Upper lobe of left lung (tissue), 6 donors: ENCODE data around the gene CDADC1. TPM values are rescaled to one million over a fixed set of nuclear protein-coding genes. Genes with fewer than 3 reads are reported as not detected.

ENCODE experiments used
- ATAC-seq, 2 donors: fragments of 200-7000 bp; cut with Tn5 transposase; one replicate each; pipeline ENCODE4 v1.9.1; 2022; ENCODE audit warnings: mild to moderate bottlenecking in 2 of 2, moderate library complexity in 2 of 2; ENCODE audit not compliant: low FRiP score in 2 of 2
- DNase-seq, 2 donors: peaks; one replicate each; pipeline ENCODE4 v3.0.0-alpha.2; 2019 to 2020
- H3K27ac ChIP-seq, 4 donors: fragments of 200-600 bp; sonication (generic); one replicate each; pipeline ENCODE4 v1.5.1; 2016 to 2019
- H3K27me3 ChIP-seq, 4 donors: fragments of 200-600 bp; sonication (generic); one replicate each; pipeline ENCODE4 v1.5.1; 2017 to 2019
- H3K36me3 ChIP-seq, 4 donors: fragments of 200-600 bp; sonication (generic); one replicate each; pipeline ENCODE4 v1.5.1; 2016 to 2019
- H3K4me1 ChIP-seq, 4 donors: fragments of 200-600 bp; sonication (generic); one replicate each; pipeline ENCODE4 v1.5.1; 2018 to 2019
- H3K4me3 ChIP-seq, 4 donors: fragments of 200-600 bp; sonication (generic); one replicate each; pipeline ENCODE4 v1.5.1; 2017 to 2019; ENCODE audit warnings: mild to moderate bottlenecking in 2 of 4, moderate library complexity in 1 of 4
- H3K9me3 ChIP-seq, 4 donors: fragments of 200-600 bp; sonication (generic); one replicate each; pipeline ENCODE4 v1.5.1; 2018 to 2019
- CTCF ChIP-seq, 6 experiments: fragments of 450-650 bp in 4 of 6; fragments of 200-600 bp in 2 of 6; sonication (generic) in 2 of 6; IDR thresholded peaks; one replicate each; pipeline ENCODE4 v1.5.1; 2016 to 2019; ENCODE audit warnings: antibody characterized with exemption in 6 of 6
- EP300 ChIP-seq, 4 donors: sonication (generic); formaldehyde crosslinking; IDR thresholded peaks; one replicate each; pipeline ENCODE4 v1.5.1; 2017; ENCODE audit warnings: antibody characterized with exemption in 4 of 4, control low read depth in 2 of 4
- POLR2A ChIP-seq, 4 donors: fragments of 450-650 bp; IDR thresholded peaks; one replicate each; pipeline ENCODE4 v1.5.1; 2016 to 2017; ENCODE audit warnings: antibody characterized with exemption in 4 of 4, mild to moderate bottlenecking in 2 of 4
- POLR2AphosphoS5 ChIP-seq, 2 donors: sonication (generic); formaldehyde crosslinking; IDR thresholded peaks; one replicate each; pipeline ENCODE4 v1.5.1; 2017; ENCODE audit warnings: antibody characterized with exemption in 2 of 2
- WGBS, 2 donors: methylation state at CpG; one replicate each; pipeline ENCODE4 v1.1.5; 2017 to 2018; 5-methylcytosine and 5-hydroxymethylcytosine counted together
- total RNA-seq, 6 donors: library from RNA; depleted of rRNA in 4 of 6; stranded (reverse); fragments of >200 nt in 4 of 6; gene quantifications; one replicate each; pipeline versions ENCODE4 v1.1.0 to v1.2.1, GENCODE V29; 2016 to 2021
- donor health status: DM: no; HTN: no; CAD: no; lungs with moderate emphysema.
- donor health status: DM: no; HTN: yes; CAD: no; lungs with severe emphysema.

Gene CDADC1
- total RNA-seq, 6 donors from 2014 or later = 4.2 to 16.4 (median 10.6) TPM

- ATAC-seq (no peak), DNase-seq (no peak)
- no peak for TF ChIP-seq CTCF (IDR thresholded peaks at IDR 0.05)
- TF ChIP-seq POLR2AphosphoS5 (IDR thresholded peaks at IDR 0.05) = no peak
- no peak for TF ChIP-seq EP300 (IDR thresholded peaks at IDR 0.05)
- no peak for TF ChIP-seq POLR2A (IDR thresholded peaks at IDR 0.05)
- Histone ChIP-seq H3K36me3 (peaks cover 0 to 13% (median 0%) of the 10 kb centered on the region in 4 donors), H3K4me1 (no peaks in the 10 kb centered on the region), H3K9me3 (no peaks in the 10 kb centered on the region), H3K27ac (no peak overlapping the region), H3K4me3 (no peak overlapping the region), H3K27me3 (no peaks in the 10 kb centered on the region)
- WGBS, 2 donors = 82 to 83% methylated on average over 2 of the region's 2 CpGs
Measured at GRCh38 chr13:49342454-49342853, 94.7 kb downstream of the CDADC1 start.

Other genes with a start within 250 kb of the CDADC1 start
- under 1 TPM in 2 of 6 donors, not detected in 4; 0.30 to 0.49 TPM for gene MLNR, start 27.6 kb upstream of the CDADC1 start, total RNA-seq
- gene CAB39L, start 196.1 kb downstream of the CDADC1 start, total RNA-seq = 10 to 100 TPM; 12.5 to 49.2 (median 19.5) TPM
- gene SETDB2, start 196.3 kb downstream of the CDADC1 start, total RNA-seq = 10 to 100 TPM in 4 of 6 donors, 1 to 10 TPM in 2; 5.0 to 17.8 (median 14.1) TPM
- 10 to 100 TPM; 27.1 to 89.1 (median 39.3) TPM for gene PHF11, start 248.0 kb downstream of the CDADC1 start, total RNA-seq